GM21367 (cell line): Measurements from ENCODE around the gene FCRLA.
"Not testable (repeated sequence)": the region's sequence is repeated elsewhere in the genome, so short reads cannot be mapped to it uniquely, and the experiment has no call there.

Experiments used
- ATAC-seq: cut with Tn5 transposase; IDR thresholded peaks from one replicate; pipeline ENCODE4 v1.9.1; 2021; ENCODE audit not compliant: unreplicated experiment

FCRLA gene

DNA sequence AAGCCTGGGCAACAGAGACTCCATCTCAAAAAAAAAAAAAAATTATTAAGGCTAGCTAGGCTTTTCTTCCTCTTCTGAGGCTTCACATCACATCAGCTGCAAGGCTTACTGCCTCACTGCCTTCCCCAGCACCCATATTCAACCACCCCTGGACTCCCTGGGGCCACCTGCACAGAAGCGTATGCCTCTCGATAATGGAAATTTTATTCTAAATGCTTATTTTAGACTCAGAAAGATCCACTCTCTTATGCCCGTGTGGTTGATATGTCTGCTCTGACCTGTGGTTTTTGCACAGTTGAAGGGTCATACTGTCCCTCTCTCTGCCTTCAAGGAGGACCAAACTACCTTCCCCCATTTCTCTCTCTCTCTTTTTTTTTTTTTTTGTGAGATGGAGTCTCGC lies 1.5 kb upstream of the FCRLA start:
- no peak for ATAC-seq

DNA sequence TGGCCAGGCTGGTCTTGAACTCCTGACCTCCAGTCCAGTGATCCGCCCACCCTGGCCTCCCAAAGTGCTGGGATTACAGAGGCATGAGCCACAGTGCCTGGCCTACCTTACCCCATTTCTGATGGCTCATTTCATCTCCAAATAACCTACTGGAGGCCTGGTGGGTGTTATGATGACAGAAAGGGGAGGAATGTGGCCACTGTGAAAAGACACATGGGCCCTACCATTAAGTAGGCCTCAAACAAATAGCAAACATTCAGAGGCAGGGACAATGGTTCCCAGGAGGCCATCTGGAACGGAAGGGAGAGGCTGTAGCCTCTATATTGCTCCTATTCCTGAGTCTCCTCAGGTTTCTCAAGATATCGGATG lies 932 bp upstream of the FCRLA start:
- ATAC-seq, result peak; percentile 1

DNA sequence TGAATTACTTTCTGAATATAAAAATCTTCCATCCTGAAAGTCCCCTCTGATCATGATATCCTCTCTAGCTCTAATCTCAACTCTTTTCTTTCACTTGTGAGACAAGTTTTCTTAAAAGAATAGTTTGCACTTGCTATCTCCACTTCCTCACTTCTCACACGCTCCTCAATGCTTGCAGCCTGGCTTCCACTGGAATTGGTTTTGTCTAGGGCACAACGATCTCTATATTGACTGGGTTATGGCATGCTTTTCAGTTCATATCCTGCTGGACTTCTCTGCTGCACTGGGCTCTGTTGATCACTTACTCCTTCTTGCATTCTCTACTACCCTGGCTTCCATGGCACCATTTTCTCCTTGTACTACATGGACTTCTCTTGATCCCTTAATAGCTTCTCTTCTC lies 474 bp downstream of the FCRLA start:
- no peak for ATAC-seq

DNA sequence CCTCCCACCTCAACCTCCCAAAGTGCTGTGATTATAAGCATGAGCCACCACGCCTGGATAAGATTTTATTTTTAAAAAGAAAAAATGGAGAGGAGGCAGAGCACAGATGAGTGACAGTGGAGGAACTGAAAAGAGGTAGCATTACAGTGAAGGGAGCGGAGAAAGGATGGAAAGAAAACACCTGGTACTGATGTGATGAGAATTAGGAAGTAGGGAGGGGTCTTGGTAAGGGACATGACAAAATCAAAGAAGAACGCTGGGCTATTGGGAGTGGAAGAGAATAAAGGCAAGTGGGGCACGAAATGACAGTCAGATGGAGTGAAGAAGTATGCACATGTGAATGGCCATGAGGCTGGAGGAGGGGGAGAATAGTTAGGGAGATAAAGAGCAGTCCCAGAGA lies 2.3 kb downstream of the FCRLA start:
- ATAC-seq, result no peak

DNA sequence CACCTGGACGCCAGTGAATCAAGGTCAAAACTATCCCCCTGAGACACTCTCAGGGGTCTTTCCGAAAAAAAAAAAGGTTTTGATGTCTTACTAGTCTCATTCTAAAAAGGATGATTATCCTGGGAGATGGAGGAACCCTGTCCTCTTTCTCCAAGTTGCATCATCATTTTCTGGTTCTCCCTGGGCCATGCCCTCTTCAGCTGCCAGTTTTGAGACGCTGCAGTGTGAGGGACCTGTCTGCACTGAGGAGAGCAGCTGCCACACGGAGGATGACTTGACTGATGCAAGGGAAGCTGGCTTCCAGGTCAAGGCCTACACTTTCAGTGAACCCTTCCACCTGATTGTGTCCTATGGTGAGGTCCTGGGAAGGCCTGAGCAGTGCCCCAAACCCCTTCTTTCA lies 3.5 kb downstream of the FCRLA start:
- ATAC-seq, result no peak

DNA sequence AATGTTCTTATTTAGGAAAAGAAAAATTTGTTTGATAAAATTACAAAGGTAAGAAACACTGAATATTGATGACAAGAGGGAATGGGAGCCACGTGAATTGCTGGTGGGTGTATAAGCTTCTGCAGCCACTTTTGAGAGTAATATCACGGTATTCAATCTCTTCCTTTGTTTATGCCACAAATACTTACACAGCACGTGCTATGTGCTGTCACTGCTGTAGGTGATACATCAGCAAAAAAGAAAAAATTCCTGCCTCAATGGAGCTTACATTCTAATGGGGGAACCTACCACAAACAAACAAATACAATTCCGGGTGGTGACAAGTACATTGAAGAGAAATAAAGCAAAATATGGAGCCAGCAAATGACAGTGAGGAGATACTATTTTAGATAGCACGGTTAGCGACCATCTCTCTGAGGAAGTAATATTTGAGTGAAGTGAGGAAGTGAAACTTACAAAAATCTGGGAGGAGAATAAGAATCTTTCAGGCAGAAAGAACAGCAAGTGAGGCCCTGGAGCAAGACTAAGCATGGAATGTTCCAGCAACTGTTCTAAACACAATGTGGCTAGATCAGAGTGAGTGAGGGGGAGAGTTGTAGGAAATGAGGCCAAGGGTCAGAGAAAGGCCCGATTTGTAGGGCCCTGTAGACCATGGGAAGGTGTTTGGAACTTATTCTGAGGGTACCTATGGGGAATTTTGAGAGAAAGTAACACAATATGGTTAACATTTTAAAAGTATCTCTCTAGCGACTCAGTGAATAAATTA lies 11.7 kb downstream of the FCRLA start:
- ATAC-seq, result no peak

DNA sequence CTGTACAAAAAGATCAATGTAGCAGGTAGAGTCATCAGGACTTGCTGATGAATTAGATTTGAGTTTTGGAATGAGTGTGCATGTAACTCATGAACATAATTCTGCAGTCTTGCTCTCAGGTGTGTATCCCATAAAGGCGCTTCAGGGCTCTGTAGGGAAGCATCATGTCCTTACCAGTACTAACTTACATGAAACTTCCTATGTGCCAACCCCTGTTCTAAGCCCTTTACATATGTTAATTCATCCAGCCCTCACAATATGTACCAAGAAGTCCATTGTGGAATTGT lies 12.2 kb downstream of the FCRLA start:
- ATAC-seq, result no peak

DNA sequence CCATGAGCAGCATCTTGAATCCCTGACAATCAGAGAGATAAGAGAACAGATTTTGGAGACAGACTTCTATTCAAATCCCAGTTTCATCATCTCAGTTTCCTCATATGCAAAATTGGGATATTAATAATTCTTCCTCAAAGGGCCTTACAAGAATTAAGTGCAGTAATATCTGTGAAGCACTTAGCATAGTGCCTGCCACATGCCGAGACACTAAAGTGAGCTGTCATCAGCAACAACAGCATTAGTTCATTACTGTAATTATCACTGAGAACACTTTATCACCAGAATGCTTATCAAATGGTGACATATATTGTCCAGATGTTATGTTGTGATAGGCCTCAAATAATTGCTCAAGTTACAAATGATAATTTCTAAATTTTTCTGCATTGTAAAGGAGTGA lies 13.4 kb downstream of the FCRLA start:
- no peak for ATAC-seq

DNA sequence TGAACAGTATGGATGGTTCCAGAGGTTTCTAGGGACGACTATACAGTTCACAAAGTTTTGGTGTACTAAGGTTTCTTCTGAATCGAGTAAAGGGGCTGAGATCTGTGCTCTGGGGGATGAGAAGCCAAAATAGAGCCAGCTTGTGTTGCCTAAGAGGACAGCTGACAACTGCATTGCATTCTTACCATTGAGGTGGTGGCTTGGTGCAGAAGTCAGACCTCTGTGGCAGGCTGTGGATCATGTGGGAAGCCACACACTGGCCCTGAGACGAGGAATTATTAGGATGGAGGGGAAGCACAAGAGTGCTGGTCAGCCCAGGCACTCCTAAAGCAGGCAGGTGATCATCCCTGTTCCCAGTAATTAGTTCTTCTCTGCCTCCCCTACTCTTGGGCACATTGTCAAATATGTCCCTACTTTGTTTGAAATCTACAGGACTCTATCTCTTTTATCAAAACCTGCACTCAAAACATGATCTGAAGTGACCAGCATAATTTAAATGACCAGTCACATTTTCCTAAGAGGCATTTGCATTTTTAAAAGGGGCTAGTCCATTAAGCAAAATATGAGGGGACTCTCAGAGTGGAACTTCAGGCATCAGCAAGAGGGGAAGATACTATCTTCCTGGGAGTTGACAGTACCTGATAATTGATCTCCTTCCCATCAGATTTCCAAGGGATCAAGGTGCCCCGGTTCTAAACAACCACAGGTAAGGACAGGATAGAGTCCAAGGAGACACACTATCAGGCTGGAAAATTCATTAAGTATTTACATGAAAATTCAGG lies 14.1 kb downstream of the FCRLA start, which contains the start of gene FCRLB:
TSS of gene FCRLB (plus strand) at position 589 of the 782 bp plus-strand sequence. CDS start 1,129 bp downstream, outside the sequence.
- ATAC-seq, result no peak

DNA sequence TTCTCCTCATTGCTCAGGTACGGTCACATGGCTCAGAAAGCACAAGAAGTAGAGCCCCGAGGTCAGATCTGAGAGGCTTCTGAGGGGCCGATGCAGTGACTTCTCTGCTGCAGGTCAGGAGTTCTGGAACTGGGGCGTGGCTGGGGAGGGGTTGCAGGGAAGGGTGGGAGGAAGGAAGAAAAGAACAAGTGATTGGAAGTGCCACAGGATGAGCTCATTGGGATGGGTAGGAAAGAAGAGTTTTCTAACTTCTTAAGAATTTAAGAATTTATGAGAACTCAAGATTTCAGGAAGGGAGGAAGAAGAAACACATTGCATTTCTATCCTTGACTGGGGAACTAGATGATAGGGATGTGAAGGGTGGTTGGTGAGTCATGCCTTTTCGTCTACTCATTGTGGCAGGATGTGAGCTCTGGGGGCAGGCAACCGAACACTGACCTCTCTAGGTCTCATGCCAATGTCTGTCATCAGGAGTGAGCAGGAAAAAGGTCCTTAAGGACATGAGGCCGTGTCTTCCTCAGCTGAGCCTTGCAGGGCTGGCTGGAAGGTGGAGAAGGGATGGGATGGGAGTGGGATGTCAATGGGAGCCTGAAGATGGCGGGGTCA lies 14.8 kb downstream of the FCRLA start:
- no peak for ATAC-seq

DNA sequence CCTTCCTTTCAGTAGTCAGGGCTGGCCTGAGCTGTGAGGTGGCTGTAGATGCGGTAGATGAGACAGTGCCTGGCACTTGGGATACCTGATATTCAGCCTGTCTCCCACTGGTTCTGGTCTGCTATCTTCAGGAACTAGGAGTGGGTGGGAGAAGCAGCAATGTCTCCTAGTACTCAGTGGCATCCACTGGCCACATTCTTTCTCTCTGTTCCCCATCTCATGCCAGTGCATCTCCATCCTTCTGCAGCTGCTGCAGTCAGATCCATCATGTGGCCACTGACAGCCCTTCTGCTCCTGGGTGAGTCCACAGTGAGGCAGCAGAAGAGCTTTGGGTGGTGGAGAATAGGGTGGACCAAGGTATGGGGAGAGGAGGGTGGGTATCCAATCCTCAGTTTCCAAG lies 15.4 kb downstream of the FCRLA start:
- ATAC-seq, result no peak

DNA sequence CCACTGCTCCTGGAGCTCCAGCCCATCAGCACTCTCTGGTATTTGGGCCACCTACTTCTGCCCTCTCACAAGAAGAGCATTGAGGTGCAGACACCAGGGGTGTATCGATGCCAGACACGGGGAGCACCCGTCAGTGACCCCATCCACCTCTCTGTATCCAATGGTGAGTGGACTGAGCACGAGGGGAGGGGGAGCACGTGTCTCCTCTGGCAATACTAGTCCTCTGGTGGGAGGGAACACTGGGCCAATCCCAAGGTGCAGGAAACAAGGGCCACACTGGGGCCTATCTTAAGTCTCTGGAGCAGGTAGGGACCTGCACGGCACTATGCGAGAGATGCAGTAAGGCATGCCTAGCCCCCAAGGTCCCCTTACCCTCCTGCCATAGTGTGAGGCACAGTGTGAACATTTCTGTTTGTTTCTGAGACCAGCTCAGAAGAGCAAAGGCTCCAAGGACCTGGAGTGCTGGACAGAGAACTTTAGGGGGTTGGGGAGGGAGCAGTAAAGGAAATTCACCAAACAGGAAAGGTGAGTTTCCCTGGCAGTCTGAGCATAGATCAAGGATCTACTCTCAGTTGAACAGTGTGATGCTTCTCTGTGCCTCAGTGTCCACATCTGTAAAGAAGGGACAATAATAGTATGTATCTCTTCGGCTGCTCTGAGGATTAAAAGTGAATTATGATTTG lies 16.6 kb downstream of the FCRLA start:
- ATAC-seq, result no peak

DNA sequence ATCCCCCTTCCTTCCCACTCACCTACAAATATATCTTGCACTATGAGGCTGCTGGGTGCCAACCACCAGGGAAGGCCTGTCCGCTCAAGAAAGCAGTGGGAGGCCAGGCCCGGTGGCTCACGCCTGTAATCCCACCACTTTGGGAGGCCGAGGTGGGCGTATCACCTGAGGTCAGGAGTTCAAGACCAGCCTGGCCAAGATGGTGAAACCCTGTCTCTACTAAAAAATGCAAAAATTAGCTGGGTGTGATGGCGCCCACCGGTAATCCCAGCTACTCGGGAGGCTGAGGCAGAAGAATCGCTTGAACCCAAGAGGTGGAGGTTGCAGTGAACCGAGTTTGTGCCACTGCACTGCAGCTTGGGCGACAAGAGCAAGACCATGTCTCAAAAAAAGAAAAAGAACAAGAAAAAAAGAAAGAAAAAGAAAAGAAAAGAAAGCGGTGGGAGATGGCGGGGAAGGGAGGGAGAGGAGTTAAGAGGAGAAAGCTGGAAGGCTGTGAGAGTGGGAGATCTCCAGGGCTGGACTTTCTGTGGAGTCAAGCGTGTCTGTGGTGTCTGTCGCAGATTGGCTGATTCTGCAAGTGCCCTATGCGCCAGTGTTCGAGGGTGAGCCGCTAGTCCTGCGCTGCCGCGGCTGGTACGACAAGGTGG lies 18.4 kb downstream of the FCRLA start:
- not testable (repeated sequence) for ATAC-seq

DNA sequence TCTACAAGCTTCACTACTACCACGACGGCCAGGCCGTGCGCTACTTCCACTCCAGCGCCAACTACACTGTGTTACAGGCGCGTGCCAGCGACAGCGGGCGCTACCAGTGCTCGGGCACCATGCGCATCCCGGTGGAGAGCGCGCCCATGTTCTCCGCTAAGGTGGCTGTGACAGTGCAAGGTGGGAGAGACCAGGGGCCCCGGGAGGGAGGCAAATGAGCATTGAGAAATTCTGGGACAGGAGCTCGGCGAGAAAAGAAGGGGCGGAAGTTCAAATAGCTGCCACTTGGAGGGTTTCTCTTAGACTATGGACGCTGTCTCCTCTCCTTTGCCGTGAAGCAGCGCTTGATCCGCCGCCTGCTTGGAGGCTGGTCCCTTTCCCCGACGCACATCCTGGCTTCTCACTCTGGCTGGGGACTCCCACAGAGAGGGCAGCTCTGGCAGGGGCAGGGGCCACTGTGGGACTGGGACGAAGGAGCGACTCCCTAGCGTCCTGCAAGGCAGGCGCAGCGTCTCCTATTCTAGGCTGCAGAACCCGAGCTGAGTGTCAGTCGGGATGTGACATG lies 19.0 kb downstream of the FCRLA start:
- no peak for ATAC-seq

DNA sequence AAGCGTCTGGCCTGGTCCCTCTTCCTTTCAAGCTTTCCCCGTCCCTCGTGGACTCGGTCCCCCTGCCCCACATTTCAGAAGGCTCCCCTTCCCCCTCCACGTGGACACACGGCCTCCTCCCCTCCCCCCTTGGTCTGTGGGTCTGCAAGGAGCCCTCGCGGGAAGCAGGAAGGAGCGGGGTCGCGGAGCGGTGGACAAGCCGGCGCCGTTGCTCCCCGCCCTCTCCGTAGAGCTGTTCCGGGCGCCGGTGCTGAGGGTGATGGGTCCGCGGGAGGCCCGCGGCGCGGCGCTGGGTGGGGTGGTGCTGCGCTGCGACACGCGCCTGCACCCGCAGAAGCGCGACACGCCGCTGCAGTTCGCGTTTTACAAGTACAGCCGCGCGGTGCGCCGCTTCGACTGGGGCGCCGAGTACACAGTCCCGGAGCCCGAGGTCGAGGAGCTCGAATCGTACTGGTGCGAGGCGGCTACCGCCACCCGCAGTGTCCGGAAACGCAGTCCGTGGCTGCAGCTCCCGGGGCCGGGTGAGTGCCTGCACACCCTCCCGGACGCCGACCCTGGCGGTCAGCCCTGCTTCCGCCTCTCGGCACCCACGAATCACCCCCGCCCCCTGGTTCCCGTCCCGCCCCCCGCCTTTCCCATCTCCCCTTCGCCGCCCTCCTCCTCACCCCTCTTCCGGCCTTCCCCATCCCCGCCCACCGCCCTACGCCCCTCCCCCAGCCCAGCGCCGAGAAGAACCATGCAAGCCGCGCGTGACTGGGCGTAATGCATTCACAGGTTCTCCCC lies 19.6 kb downstream of the FCRLA start:
- peak; percentile 42 for ATAC-seq

DNA sequence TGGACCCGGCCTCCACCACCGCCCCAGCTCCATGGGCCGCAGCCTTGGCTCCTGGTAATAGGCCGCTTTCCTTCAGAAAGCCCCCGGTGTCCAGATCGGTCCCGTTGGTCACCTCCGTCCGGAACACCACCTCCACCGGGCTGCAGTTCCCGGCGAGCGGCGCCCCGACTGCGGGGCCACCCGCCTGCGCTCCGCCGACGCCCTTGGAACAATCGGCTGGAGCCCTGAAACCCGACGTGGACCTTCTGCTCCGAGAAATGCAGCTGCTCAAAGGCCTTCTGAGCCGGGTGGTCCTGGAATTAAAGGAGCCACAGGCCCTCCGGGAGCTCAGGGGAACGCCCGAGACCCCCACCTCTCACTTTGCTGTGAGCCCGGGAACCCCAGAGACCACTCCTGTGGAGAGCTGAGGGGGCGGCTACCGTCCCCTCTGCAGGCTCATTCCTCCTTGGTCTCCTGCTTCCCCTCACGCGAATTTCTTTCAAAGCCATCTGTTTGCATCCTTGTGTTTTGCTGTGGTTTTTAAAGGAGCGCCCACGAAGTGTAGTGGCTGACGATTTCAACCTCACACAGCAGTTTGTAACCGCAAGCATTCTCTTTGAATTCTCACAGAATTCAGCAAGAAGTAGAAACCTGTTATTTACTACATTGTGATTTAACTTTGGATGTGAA lies 20.4 kb downstream of the FCRLA start:
- ATAC-seq, result peak; percentile 15

DNA sequence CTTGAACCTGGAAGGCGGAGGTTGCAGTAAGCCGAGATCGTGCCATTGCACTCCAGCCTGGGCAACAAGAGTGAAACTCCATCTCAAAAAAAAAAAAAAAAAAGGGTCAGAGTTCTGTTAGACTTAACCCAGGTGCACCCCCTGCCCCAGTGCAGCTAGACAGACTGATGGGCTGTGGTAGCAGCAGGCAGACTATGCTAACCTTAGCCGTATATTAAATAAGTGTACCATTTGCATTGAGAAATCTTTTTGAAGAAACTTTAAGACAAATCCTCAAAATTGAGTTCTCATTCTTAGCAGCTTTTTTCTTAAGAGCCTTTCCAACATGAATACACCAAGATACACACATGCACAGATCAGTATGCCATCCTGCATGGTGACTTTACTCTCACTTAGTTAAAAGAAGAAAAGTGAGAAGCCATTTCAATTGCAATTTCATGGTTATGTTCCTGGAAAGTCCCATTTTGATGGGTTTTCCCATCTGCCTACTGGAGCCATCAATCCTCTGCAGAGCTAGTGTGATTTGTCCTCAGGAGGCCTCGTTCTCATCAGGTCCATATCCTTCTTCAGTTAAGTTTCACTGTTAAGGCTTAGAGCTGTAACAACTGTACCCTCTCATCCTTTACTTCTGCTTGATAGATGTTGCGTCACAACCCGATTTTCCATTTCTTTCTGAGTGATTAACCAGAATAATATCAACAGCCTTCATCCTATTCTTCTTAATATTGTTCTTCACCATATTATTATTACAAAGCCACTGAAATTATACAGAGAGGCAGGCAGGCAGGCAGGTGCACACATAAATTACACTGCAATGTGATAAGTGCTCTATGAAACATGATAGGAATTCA lies 21.6 kb downstream of the FCRLA start:
- ATAC-seq, result no peak

DNA sequence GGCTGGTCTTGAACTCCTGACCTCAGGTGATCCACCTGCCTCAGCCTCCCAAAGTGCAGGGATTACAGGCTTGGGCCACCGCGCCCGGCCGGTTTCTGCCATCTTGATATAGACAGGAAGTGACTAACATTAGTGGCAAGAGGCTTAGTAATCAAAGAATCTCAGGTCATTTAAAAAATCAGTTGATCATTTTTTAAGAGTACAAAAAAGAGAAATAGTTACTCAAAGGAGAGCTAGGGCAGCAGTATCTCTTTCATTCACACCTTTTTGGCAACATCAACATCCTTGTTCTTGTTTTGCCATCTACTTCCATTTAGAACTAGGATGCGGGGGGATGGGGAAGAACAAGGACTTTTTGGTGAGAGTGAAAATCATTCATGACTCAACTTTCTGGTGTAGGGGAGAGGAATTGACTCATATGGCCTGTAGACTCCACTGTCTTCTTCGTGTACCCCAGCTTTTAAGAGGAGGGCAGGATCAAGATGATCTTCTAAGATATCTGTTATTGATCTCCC lies 23.1 kb downstream of the FCRLA start:
- no peak for ATAC-seq
